HG03139 (cell line): ENCODE data around the gene SLCO3A1.
"Not testable (repeated sequence)": the region's sequence is repeated elsewhere in the genome, so short reads cannot be mapped to it uniquely, and the experiment has no call there.

Experiments used
- ATAC-seq: cut with Tn5 transposase; IDR thresholded peaks from one replicate; pipeline ENCODE4 v1.9.1; 2021; ENCODE audit not compliant: unreplicated experiment

The SLCO3A1 gene

GRCh38 chr15:92061511-92062195, 208.1 kb downstream of the SLCO3A1 start:
- ATAC-seq: no peak

- ATAC-seq: no peak
These were observed 209.0 kb downstream of the SLCO3A1 start for GRCh38 chr15:92062505-92062904.

GRCh38 chr15:92068121-92068520, 214.6 kb downstream of the SLCO3A1 start:
- peak; percentile 49 for ATAC-seq

GRCh38 chr15:92069308-92070250, 216.1 kb downstream of the SLCO3A1 start:
- no peak for ATAC-seq

- ATAC-seq: not testable (repeated sequence)
These were observed 216.7 kb downstream of the SLCO3A1 start for GRCh38 chr15:92070251-92070650.

GRCh38 chr15:92071045-92071634, 217.6 kb downstream of the SLCO3A1 start:
- no peak for ATAC-seq

GRCh38 chr15:92073044-92073785, 219.7 kb downstream of the SLCO3A1 start:
- ATAC-seq: no peak

GRCh38 chr15:92074101-92074500, 220.6 kb downstream of the SLCO3A1 start:
- no peak for ATAC-seq

GRCh38 chr15:92074646-92075045, 221.1 kb downstream of the SLCO3A1 start:
- ATAC-seq: no peak

GRCh38 chr15:92075764-92076163, 222.3 kb downstream of the SLCO3A1 start:
- no peak for ATAC-seq

- no peak for ATAC-seq
These were observed 223.0 kb downstream of the SLCO3A1 start for GRCh38 chr15:92076541-92076940.

- ATAC-seq: peak; percentile 68
These were observed 224.0 kb downstream of the SLCO3A1 start for GRCh38 chr15:92077353-92078085.

- ATAC-seq: no peak
These were observed 224.8 kb downstream of the SLCO3A1 start for GRCh38 chr15:92078270-92078669.

GRCh38 chr15:92079047-92079446, 225.5 kb downstream of the SLCO3A1 start:
- no peak for ATAC-seq

- ATAC-seq: no peak
These were observed 226.2 kb downstream of the SLCO3A1 start for GRCh38 chr15:92079647-92080255.

GRCh38 chr15:92082006-92082843, 228.7 kb downstream of the SLCO3A1 start:
- no peak for ATAC-seq

- no peak for ATAC-seq
These were observed 229.7 kb downstream of the SLCO3A1 start for GRCh38 chr15:92083190-92083589.

GRCh38 chr15:92087211-92087610, 233.7 kb downstream of the SLCO3A1 start:
- ATAC-seq: no peak

- ATAC-seq: no peak
These were observed 237.7 kb downstream of the SLCO3A1 start for GRCh38 chr15:92091155-92091734.
